GM21529 (cell line): ENCODE measurements around the gene NOC4L.

Source experiments
- ATAC-seq: cut with Tn5 transposase; IDR thresholded peaks from one replicate; pipeline ENCODE4 v1.9.1; 2021; ENCODE audit not compliant: unreplicated experiment

Gene NOC4L

DNA sequence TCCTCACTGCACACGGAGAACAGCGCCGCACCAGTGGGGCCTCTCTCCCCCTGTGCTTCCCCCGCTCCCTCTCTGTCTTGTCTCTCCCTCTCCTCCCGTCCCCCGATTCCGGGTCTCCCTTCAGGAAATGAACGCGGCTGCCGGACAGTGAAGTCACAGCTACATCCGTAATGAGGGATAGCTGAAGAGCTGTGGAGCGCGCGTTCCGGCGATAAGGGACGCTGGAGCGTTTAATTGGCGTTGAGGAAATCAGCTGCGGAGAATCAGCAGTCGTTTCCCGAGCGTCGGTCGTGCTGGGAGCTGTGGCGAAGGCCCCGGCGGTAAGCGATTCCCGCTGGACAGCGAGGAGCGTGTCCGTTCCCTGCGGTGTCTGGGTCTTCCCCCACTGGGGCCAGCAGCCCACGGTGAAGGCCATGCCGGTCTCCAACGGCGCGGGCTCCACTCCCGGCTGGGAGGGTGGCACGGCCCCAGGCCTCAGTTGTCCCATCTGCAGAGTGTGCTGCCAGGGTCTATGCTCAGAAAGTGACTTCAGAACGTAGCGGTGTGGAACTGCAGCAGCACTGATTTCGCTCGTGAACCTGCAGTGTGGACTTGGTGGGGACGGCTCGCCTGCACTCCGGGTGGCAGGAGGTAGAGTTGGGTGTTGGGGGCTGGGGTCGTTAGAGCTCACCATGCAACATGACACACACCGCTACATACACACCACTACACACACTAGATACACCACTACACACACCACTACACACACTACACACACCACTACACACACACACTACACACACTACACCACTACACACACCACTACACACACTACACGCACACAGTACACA lies 10.9 kb downstream of the NOC4L start:
- ATAC-seq = no peak

DNA sequence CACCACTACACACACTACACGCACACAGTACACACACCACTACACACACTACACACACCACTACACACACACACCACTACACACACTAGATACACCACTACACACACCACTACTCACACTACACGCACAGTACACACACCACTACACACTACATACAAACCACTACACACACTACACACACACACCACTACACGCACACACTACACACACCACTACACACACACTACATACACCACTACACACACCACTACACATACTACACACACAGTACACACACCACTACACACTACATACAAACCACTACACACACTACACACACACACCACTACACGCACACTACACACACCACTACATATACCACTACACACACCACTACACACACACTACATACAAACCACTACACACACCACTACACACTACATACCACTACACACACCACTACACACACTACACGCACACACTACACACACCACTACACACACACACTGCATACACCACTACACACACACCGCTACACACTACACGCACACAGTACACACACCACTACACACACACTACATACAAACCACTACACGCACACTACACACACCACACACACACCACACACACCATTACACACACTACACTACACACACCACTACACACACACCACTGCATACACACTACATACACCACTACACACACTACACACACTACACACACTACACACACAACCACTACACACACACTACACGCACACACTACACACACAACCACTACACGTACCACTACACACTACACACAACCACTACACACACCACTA lies 11.7 kb downstream of the NOC4L start:
- ATAC-seq = no peak

DNA sequence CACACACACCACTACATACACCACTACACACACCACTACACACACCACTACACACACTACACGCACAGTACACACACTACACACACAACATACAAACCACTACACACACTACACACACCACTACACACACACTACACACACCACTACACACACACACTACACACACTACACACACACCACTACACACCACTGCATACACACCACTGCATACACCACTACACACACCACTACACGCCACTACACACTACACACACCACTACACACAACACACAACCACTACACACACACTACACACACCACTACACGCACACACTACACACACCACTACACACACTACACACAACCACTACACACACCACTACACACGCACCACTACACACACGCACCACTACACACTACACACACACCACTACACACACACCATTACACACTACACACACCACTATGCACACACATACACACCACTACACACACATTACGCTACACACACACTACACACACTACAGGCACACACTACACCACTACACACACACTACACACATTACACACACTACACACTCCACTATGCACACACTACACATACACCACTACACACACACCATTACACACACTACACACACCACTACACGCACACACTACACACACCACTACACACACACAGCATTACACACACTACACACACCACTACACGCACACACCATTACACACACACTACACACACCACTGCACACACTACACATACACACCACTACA lies 12.5 kb downstream of the NOC4L start:
- ATAC-seq = no peak

DNA sequence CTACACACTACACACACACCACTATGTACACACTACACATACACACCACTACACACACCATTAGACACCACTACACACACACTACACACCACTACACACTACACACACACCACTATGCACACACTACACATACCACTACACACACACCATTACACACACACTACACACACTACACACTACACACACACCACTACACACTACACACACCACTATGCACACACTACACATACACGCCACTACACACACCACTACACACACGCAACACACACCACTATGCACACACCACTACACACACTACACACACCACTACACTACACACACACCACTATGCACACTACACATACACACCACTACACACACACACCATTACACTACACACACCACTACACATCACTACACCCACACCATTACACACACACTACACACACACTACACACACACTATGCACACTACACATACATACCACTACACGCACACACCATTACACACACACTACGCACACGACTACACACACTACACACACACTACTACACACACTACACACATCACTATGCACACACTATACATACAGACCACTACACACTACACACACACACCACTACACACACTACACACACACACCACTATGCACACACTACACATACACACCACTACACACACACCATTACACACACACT lies 13.6 kb downstream of the NOC4L start:
- no peak for ATAC-seq

DNA sequence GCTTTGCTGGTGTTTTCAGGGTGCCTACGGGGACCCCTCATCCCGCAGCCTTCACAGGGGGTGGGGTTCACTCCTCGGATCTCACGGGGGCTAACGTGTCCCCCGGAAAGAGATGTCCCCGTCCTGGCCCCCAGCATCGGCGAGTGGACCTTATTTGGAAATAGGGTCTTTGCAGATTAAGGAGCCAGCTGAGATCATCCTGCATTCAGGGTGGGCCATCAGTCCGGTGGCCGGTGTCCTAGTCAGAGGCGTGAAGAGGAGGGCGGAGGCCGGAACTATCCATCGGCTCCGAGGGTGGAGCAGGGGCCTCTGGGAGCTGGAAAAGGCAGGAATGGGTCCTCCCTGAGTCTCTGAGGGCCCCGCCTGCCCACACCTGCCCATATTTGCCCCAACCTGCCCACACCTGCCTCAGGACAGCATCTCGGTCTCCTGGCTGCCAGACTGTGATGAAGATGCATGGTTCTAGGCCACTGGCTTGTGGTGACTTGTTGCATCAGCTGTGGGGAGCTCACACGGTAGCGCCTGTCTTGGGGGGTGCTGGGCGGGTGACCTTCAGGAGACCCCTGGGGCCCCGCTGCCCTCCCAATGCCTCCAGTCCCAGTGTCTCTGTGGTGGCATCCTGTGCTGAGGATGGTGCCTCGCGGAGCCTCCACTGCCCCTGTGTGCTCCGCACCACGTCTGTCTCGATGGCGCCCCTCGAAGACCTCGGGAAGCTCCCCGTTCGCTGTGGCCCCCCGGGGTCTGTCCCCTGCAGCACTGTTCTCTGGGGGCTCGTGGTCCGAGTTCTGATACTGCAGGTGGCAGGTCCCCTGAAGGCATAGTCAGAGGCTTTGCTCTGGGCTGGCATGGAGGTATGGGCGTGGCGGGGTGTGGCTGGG lies 14.7 kb downstream of the NOC4L start:
- ATAC-seq = no peak

DNA sequence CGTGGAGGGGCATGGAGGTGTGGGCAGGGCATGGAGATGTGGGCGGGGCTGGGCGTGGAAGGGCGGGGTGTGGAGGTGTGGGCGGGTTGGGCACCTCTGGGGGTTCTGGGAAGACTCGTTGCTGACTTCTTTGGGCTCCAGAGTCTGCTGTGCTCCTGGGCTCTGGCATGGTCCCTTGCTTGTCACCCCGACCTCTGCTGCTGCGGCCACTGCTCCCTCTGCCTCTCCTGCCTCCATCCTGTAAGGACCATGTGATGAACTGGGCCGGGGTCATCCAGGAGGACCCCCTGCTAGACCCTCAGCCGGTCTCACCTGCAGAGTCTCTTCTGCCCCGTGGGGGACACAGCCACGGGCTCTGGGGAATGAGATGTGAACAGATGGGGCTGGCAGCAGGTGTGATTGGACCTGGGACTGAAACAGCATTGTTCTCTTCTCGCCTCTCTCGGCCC lies 15.3 kb downstream of the NOC4L start:
- ATAC-seq = no peak

DNA sequence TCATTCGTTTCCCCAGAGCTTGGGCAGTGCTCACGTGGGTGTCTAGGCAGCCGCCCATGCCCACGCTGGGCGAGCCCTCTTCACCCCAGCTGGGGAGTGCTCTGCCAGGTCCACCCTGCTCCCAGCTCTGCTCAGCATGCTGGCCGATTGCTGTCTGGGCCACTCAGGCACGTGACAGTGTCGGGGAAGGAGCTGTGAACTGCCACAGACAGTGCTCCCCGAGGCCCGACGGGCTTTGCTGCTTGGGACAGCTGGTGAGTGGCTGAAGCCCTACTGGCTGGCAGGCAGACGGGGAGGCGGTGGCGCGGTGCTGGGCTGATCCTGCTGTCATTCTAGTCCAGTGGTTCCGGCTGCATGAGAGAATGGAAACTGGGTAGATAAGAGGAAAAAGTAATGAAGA lies 15.8 kb downstream of the NOC4L start:
- ATAC-seq = no peak

DNA sequence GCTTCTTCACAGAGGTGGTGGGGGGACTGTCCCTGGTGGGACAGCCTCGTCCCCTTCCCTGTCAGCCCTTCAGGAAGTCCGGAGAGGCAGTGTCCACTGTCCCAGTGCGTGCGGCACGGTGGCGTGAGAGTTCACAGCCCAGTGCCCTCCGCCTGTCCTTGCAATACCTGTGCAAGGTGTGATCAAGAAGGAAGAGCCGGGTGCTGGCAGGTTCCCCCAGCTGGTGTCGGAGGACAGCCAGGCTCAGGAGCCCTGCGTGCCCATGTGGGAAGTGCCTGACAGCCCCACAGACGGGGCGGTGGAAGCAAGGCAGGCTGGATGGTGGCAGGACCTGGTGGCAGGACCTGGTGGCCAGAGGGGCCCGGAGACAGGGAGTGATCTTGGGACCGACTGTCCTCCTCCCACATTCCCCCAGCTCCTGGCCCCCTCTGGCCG lies 16.4 kb downstream of the NOC4L start:
- no peak for ATAC-seq

DNA sequence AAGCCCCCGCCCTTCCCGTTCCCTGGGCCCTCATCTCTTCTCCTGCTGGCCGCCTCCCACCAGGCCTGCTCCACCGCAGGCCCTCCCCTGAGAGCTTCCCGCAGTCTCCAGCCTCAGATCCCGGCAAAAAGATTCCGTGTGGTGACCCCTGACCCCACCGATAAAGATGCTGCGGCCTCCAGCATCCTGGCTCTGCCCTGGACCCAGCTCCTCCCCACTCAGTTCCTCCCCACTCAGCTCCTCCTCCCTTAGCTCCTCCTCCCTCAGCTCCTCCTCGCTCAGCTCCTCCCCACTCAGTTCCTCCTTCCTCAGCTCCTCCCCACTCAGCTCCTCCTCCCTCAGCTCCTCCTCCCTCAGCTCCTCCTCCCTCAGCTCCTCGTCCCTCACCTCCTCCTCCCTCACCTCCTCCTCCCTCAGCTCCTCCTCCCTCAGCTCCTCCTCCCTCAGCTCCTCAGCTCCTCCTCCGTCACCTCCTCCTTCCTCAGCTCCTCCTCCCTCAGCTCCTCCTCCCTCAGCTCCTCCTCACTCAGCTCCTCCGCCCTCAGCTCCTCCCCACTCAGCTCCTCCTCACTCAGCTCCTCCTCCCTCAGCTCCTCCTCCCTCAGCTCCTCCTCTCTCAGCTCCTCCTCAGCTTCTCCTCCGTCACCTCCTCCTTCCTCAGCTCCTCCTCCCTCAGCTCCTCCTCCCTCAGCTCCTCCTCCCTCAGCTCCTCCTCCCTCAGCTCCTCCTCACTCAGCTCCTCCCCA lies 17.0 kb downstream of the NOC4L start:
- ATAC-seq = no peak

DNA sequence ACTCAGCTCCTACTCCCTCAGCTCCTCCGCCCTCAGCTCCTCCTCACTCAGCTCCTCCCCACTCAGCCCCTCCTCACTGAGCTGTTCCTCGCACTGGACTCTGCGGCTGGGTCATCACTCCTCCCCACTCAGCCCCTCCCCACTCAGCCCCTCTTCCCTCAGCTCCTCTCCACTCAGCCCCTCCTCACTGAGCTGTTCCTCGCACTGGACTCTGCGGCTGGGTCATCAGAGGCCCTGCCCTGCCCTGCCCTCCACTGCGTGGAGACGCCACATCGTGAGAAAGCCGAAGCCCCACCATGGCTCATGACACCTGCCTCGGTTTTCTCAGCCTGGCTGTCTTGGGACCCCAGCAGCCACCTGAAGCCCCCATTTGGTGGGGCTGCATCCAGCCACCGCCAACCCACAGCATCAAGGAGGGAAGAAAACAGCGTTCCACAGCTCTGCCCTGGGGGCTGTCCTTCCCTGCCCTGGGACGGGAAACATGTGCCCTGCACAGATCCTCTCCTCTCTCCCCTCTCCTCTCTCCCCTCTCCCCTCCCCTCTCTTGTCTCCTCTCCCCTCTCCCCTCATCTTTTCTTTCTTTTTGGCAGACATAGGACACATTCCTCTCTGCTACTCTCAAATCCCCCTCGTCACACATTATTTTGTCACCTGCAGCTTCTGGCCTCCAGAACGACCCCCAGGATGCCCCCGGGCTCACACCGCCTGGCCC lies 17.7 kb downstream of the NOC4L start:
- ATAC-seq = no peak

DNA sequence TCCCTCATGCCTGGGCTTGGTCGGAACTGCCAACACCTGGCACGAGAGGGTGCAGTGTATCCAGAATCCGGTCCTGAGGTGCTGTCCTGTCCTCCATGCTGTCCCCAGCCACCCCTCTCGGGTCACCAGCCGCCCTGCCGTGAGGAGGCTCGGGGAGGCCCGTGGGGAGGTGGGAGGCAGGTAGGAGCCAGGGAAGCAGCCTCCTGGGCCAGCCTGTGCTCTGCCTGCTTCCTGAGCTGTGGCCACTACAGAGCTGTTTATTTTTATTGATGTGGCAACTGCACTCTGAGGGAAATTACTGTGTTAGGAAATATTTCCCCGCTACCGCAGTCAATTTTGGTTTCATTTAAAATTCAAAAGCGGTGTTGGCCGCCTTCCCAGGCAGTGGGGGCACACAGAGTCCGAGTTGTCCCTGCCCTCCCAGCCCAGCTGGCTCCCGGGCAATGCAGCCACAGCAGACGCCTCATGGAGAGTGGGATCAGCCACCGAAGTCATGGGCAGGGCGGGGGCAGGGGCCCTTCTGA lies 18.3 kb downstream of the NOC4L start:
- ATAC-seq = no peak

DNA sequence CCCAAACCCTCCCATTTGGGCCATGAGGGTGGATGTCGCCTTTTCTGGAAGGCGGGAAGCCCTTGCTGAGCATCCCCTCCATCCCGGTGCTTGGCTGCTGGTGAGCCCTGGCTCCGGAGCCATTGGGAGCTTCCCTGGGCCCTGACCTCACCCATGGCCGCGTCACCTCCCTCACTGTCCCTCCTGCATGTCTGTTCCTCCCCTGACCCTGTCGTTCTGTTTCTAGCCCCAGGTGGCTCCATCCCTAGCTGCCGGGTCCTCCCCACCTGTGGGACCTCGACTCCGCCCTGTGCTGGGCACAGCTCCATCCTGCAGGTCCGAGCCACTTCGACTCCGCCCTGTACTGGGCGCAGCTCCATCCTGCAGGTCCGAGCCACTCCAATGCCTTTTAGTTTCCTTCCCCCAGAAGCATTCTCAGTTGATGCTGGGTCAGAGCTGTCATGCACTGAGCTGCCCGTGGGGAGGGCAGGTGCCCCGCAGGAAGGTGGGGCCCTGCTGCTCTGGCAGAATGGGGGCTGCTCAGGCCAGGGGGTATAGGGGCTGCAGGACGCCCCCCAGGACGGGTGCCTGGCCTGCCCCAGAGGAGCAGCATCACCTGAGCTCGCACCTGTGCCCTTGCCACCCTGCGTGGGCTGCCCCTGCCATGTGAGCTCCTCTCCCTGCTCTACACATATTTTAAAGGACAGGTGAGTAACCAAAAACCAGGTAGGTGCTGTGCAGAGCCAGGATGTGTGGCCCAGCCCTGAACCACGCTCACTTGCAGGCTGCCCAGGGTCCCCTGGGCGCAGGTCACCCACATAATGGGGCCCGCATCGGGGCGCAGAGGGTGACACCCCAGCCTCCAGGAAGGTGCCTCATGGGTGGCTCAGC lies 19.0 kb downstream of the NOC4L start:
- ATAC-seq = no peak

DNA sequence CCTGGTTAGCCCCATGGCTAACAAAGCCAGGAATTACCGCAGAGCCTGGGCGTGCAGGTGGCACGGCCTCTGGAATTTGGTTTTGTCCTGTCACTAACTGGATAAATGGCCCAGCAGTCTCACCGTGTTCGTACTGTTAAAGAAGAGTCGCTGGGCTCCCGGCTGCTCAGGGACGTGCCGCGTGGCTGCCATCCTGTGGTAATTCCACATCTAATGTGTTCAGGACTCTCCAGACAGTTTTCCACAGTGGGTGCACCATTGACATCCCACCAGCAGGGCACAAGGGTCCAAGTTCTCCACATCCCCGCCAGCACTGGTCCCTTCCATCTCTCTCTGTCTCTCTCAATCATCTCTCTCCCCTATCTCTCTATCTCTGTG lies 19.6 kb downstream of the NOC4L start:
- no peak for ATAC-seq

DNA sequence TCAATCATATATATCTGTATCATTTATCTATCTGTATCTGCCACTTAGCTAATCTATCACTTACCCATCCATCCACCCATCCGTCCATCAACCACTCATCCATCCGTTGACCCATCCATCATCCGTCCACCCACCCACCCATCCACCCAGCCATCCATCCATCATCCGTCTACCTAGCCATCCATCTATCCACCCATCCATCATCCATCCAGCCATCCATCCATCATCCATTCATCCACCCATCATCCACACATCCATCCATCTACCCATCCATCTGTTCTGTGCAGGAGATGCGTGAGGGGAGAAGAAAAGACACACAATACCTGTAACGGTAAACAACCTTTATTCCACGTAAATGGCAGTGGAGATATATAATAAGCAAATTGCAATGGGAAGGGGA lies 20.2 kb downstream of the NOC4L start:
- no peak for ATAC-seq

DNA sequence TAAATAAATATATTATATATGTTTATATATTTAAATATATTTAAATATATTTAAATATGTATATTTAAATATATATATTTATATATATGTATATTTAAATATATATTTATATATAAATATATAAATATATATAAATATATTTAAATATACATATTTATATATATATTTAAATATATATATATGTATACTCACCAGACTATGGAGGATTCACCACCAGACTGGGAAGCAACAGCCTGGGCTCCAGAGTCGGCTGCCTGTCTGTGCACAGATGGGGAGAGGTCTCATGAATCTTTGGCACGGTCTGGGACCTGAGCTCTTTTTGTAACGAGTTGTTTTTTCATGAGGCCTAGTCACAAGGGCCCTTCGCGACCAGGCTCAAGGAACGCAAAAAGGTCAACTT lies 21.3 kb downstream of the NOC4L start:
- no peak for ATAC-seq

DNA sequence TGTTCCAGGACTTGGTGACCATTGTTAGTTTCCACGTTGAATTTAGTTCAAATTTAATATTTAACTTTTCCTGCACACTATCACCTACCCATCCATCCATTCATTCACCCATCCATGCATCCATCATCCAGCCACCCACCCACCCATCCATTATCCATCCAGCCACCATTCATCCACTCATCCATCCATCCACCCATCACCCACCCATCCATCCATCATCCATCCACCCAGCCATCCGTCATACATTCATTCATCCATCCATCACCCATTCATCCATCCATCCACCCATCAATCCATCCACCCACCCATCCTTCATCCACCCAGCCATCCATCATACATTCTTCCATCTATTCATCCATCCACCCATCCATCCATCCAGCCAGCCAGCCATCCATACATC lies 21.8 kb downstream of the NOC4L start:
- no peak for ATAC-seq

DNA sequence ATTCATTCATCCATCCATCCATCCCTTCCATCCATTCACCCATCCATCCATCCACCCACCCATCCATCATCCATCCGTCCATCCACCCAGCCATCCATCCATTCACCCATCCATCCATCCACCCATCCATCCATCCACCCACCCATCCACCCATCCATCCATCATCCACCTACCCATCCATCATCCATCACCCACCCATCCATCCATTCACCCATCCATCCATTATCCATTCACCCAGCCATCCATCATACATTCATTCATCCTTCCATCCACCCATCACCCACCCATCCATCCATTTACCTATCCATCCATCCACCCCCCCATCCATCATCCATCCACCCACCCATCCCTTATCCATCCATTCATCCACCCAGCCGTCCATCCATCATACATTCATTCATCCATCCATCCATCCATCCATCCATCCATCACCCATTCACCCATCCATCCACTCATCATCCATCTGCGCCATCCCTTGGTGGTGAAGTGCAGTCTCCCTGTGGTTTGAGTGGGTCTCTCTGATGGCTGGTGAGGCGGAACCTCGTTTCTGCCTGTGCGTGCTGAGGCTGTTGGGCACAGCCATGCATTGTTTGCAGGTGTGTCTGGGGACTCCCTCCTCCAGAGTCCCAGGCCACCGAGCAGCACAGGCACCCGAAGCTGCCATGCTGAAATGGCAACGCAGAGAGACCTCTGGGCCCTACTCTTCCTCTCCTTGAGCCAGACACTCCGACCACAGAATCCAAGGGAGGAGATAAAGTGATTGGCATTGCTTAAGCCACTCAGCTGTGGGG lies 22.7 kb downstream of the NOC4L start:
- no peak for ATAC-seq
